DMS53 (cell line): ENCODE measurements around the gene UGT1A1.

ENCODE experiments used
- DNase-seq: peaks from one replicate; lab custom pipeline; 2025; lab: John Stamatoyannopoulos, UW

The UGT1A1 gene

GRCh38 chr2:233796254-233796653, 36.2 kb downstream of the UGT1A1 start:
- no peak for DNase-seq

GRCh38 chr2:233798335-233799086, 38.4 kb downstream of the UGT1A1 start:
- no peak for DNase-seq

GRCh38 chr2:233799087-233799665, 39.1 kb downstream of the UGT1A1 start:
- DNase-seq: no peak

- no peak for DNase-seq
Observed at GRCh38 chr2:233799716-233800115, 39.6 kb downstream of the UGT1A1 start.

- DNase-seq: no peak
Observed at GRCh38 chr2:233800208-233800607, 40.1 kb downstream of the UGT1A1 start.

GRCh38 chr2:233801357-233802131, 41.5 kb downstream of the UGT1A1 start:
- peak; percentile 20 for DNase-seq

- no peak for DNase-seq
Observed at GRCh38 chr2:233802132-233802815, 42.2 kb downstream of the UGT1A1 start.

GRCh38 chr2:233803292-233803911, 43.3 kb downstream of the UGT1A1 start:
- DNase-seq: no peak

GRCh38 chr2:233803994-233804393, 43.9 kb downstream of the UGT1A1 start:
- DNase-seq: no peak

- DNase-seq: no peak
Observed at GRCh38 chr2:233807215-233807865, 47.3 kb downstream of the UGT1A1 start.

GRCh38 chr2:233807966-233808935, 48.2 kb downstream of the UGT1A1 start:
- no peak for DNase-seq

GRCh38 chr2:233810385-233810784, 50.3 kb downstream of the UGT1A1 start:
- DNase-seq: no peak

GRCh38 chr2:233811087-233811486, 51.0 kb downstream of the UGT1A1 start:
- no peak for DNase-seq

GRCh38 chr2:233811732-233812131, 51.7 kb downstream of the UGT1A1 start:
- DNase-seq: no peak

- no peak for DNase-seq
Observed at GRCh38 chr2:233813236-233814055, 53.4 kb downstream of the UGT1A1 start.

- peak; percentile 25 for DNase-seq
Observed at GRCh38 chr2:233814056-233814835, 54.2 kb downstream of the UGT1A1 start.

GRCh38 chr2:233815861-233816260, 55.8 kb downstream of the UGT1A1 start:
- DNase-seq: no peak

GRCh38 chr2:233816334-233816733, 56.3 kb downstream of the UGT1A1 start:
- DNase-seq: no peak

- DNase-seq: no peak
Observed at GRCh38 chr2:233816771-233817170, 56.7 kb downstream of the UGT1A1 start.
